ENCODE measurements around the gene PAAF1.
A peak's percentile ranks its signal among the peaks of the same experiment; 100 is the strongest.
"Not testable (repeated sequence)": the region's sequence is repeated elsewhere in the genome, so short reads cannot be mapped to it uniquely, and the experiment has no call there.

Gene PAAF1

GRCh38 chr11:73876424-73877310 lies at the start of gene PAAF1, which contains the start of gene COA4:
Gene PAAF1 (plus strand): TSS chr11:73876999. CDS start chr11:73877022, 23 bp downstream.
Gene COA4 (minus strand): TSS chr11:73876846. CDS start chr11:73873378, 3,468 bp downstream.
- DNase-seq: peak; percentile 96

GRCh38 chr11:73830261-73830660 lies 46.5 kb upstream of the PAAF1 start:
- no peak for DNase-seq

- no peak for DNase-seq
Observed at GRCh38 chr11:73833067-73833466, 43.7 kb upstream of the PAAF1 start.

GRCh38 chr11:73838443-73839122 lies 38.2 kb upstream of the PAAF1 start:
- DNase-seq: no peak

- DNase-seq: no peak
Observed at GRCh38 chr11:73839123-73839457, 37.7 kb upstream of the PAAF1 start.

- DNase-seq: no peak
Observed at GRCh38 chr11:73851046-73851764, 25.6 kb upstream of the PAAF1 start.

- DNase-seq: no peak
Observed at GRCh38 chr11:73852049-73852448, 24.8 kb upstream of the PAAF1 start.

GRCh38 chr11:73854680-73855079 lies 22.1 kb upstream of the PAAF1 start:
- DNase-seq: no peak

- no peak for DNase-seq
Observed at GRCh38 chr11:73856031-73856567, 20.7 kb upstream of the PAAF1 start.

GRCh38 chr11:73859671-73860070 lies 17.1 kb upstream of the PAAF1 start:
- DNase-seq: no peak

GRCh38 chr11:73860202-73860601 lies 16.6 kb upstream of the PAAF1 start:
- no peak for DNase-seq

GRCh38 chr11:73862986-73863385 lies 13.8 kb upstream of the PAAF1 start:
- no peak for DNase-seq

- no peak for DNase-seq
Observed at GRCh38 chr11:73866095-73866579, 10.7 kb upstream of the PAAF1 start.

- DNase-seq: no peak
Observed at GRCh38 chr11:73866586-73866996, 10.2 kb upstream of the PAAF1 start.

- no peak for DNase-seq
Observed at GRCh38 chr11:73869332-73869949, 7.4 kb upstream of the PAAF1 start.

- no peak for DNase-seq
Observed at GRCh38 chr11:73870261-73870660, 6.5 kb upstream of the PAAF1 start.

- DNase-seq: no peak
Observed at GRCh38 chr11:73872749-73873357, 3.9 kb upstream of the PAAF1 start.

GRCh38 chr11:73875380-73875779 lies 1.4 kb upstream of the PAAF1 start:
- no peak for DNase-seq

GRCh38 chr11:73875840-73876239 lies 959 bp upstream of the PAAF1 start:
- DNase-seq: peak; percentile 4

- no peak for DNase-seq
Observed at GRCh38 chr11:73878771-73879170, 2.0 kb downstream of the PAAF1 start.

GRCh38 chr11:73880449-73880848 lies 3.6 kb downstream of the PAAF1 start:
- not testable (repeated sequence) for DNase-seq

GRCh38 chr11:73883856-73884255 lies 7.1 kb downstream of the PAAF1 start:
- DNase-seq: no peak

Data from activated naive CD4-positive, alpha-beta T cell treated with Interleukin-2 at 50 U/mL for 16 hours (primary cell).